Activated T-helper 2 cell treated with anti-CD3 and anti-CD28 coated beads, Interferon-gamma antibody, Interleukin-2, Interleukin-4, amounts not matched to agents 10 μg/mL and 5 μg/mL and 100 μg/mL, durations not matched to agents 14 hours and 24 hours and 36 hours (primary cell): Measurements from ENCODE around the gene POTEJ. TPM values are rescaled to one million over a fixed set of nuclear protein-coding genes. Genes with fewer than 3 reads are reported as not detected.
"Not testable (repeated sequence)": the region's sequence is repeated elsewhere in the genome, so short reads cannot be mapped to it uniquely, and the experiment has no call there.

Source experiments
- DNase-seq: peaks from one replicate; pipeline ENCODE4 v3.0.0; 2021; ENCODE audit warnings: low spot score
- H3K27ac Mint-ChIP-seq: one replicate; pipeline ENCODE4 v1.8.0; 2021; ENCODE audit warnings: mixed read lengths
- H3K27me3 Mint-ChIP-seq: one replicate; pipeline ENCODE4 v1.8.0; 2021; ENCODE audit warnings: low read depth, mixed read lengths
- H3K36me3 Mint-ChIP-seq: one replicate; pipeline ENCODE4 v1.8.0; 2021; ENCODE audit warnings: low read depth, mixed read lengths
- H3K4me1 Mint-ChIP-seq: one replicate; pipeline ENCODE4 v1.8.0; 2021; ENCODE audit warnings: low read depth, mixed read lengths
- H3K4me3 Mint-ChIP-seq: one replicate; pipeline ENCODE4 v1.8.0; 2021; ENCODE audit warnings: low read depth, mild to moderate bottlenecking, moderate library complexity, mixed read lengths
- H3K9me3 Mint-ChIP-seq: one replicate; pipeline ENCODE4 v1.8.0; 2021; ENCODE audit warnings: mixed read lengths
- intact Hi-C: fragments of 100-400 bp; cut with micrococcal nuclease; formaldehyde crosslinking; loops from one replicate; pipeline ENCODE4 v1.15.1; 2023
- total RNA-seq: library from RNA; stranded (reverse); gene quantifications from 2 replicates; pipeline ENCODE4 v1.2.3, GENCODE V29; 2022

POTEJ gene
- total RNA-seq, 1 donor from 2014 or later: not detected

DNA sequence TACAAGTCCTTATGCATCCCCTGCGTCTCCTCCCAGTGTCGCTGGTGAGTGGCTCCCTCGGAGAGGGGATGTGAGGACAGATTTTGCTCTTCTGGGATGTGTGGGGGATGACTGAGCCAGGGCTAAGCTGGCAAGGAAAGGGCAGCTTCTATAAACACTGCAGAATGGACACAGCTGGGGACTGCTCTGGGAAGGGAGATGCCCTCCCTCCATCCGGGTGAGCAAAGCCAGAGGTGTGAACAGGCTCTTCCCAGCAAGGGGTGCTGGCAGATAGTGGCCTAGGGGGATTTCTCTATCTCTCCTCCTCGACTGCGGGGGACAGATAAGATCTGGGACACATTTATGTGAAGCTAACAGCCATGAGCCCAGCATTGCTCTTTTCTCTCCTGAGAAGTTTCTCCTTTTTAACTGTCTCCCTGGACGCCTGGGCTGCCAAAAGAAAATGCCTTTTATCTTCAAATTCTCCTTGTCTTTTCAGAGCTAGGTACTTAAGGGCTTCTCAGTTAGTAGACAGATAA, 20.3 kb upstream of the POTEJ start:
- H3K27ac Mint-ChIP-seq, H3K9me3 Mint-ChIP-seq, DNase-seq, intact Hi-C loops, H3K27me3 Mint-ChIP-seq, H3K4me1 Mint-ChIP-seq, H3K4me3 Mint-ChIP-seq, H3K36me3 Mint-ChIP-seq: not testable (repeated sequence)

DNA sequence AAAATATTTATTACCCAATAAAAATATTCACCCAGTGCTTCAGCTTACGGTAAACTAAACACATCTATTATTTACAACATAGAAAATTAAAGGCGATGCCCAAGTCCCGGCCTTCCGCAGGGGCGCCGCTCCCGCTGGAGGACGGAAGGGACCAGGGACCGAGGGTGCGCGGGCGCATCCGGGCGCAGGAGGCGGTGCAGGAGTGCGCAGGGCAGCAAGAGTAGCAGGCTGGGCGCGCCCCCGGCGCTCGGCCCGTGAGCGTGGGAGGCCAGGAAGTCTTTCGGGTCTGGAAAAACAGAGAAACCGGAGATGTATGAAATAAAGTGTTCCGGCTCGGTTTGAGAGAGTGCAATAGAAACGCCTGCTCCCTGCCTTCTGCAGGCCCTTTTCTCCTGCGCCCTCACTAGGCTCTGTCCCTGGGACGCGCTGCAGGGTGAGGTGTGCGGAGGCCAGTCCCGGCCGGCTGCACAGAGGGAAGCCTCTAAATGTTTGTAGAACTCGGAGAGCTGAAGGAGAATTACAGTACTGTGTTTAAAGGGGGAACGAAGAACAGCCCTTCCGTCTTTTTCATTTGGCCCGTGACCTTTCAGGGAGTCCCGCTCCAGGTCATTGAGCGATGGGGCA, 18.3 kb upstream of the POTEJ start:
- H3K27ac Mint-ChIP-seq, H3K4me1 Mint-ChIP-seq, intact Hi-C loops, DNase-seq, H3K36me3 Mint-ChIP-seq, H3K27me3 Mint-ChIP-seq, H3K4me3 Mint-ChIP-seq, H3K9me3 Mint-ChIP-seq: not testable (repeated sequence)

DNA sequence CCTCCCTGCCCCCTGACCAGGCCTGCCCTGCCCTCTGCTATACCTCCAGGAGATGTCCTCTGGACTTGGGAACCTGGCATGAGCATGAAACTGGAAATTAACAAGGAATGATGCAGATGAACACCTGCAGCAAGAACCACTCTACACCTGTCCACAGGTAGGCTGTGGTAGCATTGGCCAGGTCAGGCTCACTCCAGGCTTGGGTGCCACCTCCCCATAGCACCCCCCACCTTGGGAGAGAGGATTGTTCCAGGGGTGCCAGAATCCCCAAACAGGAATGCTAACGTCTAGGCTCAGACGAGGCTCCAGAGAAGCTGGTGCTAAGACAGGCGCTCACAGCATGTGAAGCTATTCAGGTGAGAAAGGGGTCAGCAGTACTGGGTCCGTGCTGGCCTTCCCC, 17.2 kb upstream of the POTEJ start:
- H3K4me1 Mint-ChIP-seq, H3K36me3 Mint-ChIP-seq, intact Hi-C loops: not testable (repeated sequence)

DNA sequence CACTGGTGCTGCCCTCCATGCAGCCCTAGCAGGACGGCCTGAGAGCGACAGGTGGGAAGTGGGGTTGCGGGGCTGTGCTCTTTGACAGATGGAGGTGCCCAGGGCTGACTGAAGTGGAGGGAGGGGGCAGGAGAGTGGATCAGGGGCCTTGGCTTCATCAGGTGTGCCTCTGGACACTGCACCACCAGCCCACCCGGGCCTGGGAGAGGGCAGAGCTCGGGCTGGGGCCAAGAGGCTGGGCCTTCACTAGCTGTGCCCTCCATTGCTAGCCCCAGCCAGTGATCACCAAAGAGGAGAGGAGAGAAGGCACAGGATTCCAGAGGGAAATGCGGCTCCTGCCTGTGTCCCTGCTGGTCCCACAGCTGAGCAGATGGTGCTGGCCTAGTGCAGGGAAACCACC, 14.5 kb upstream of the POTEJ start:
- H3K4me3 Mint-ChIP-seq, intact Hi-C loops, H3K4me1 Mint-ChIP-seq, H3K36me3 Mint-ChIP-seq, DNase-seq, H3K27ac Mint-ChIP-seq, H3K27me3 Mint-ChIP-seq, H3K9me3 Mint-ChIP-seq: not testable (repeated sequence)

More for the DNA sequence above, 17.2 kb upstream of the POTEJ start:
- not testable (repeated sequence) for DNase-seq, H3K27me3 Mint-ChIP-seq, H3K9me3 Mint-ChIP-seq, H3K4me3 Mint-ChIP-seq, H3K27ac Mint-ChIP-seq

DNA sequence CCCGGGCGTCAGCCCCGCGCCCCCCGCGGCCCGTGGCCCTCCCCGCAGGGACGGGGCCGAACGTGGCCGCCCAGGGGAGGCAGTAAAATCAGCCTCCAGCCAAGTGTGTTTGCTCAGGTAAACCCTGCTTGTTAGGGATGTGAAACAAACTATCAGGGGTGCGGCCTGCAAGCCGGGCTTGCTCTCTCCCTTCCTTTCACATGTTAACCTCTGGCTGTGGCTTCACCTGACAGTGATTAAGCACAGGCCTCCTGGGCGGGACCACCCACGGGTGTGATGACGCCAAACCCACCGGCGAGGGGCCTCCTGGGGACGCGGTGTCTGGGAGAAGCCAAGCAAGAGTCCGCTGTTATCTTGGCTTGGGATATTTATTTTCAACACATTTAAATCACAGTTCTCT, 13.2 kb upstream of the POTEJ start:
- H3K36me3 Mint-ChIP-seq, H3K4me1 Mint-ChIP-seq, H3K27ac Mint-ChIP-seq, H3K9me3 Mint-ChIP-seq, DNase-seq, H3K27me3 Mint-ChIP-seq, intact Hi-C loops, H3K4me3 Mint-ChIP-seq: not testable (repeated sequence)

DNA sequence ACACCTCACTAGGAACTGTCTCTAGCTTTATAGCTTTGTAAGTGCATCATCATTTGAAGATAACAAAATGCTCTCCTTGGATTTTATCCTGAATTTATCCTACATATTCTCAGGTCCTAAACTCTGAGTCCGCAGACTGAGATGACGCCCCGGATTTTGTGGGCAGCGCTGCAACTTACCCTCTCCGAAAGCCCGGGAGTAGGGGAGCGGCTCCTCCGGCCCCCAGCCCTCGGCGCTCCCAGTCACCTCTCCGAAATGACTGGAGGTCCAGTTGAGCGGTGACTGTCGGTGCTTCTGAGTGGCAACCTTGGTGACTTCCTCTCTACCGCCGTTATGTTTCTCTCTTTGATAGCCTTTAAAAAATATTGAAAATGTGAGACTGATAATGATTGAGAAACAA, 12.8 kb upstream of the POTEJ start:
- H3K4me3 Mint-ChIP-seq, H3K9me3 Mint-ChIP-seq, H3K27ac Mint-ChIP-seq, H3K4me1 Mint-ChIP-seq, H3K36me3 Mint-ChIP-seq, DNase-seq, H3K27me3 Mint-ChIP-seq, intact Hi-C loops: not testable (repeated sequence)

DNA sequence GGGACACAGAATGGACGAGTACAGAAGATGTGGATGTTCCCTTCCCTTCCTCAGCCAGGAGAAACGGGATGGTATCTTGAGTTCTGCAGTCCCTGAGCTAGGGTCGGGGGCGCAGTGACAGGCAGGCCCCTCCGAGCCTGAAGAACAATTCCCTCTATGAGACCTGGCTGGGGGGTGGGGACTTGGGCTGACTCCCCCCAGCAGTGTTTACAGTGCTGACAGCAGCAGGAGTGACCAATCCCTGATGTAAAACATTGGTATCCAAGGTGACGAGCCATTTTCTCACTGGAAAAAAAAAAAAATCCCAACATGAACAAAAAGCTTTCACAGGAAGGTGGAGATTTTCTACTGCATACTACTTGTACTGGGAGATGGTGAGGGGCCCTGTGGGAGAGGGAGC, 11.8 kb upstream of the POTEJ start, which contains the start of gene CFC1:
Gene CFC1, minus strand, starts transcription at position 183 of the 400 bp plus-strand sequence. CDS start 288 bp downstream, outside the sequence.
- H3K36me3 Mint-ChIP-seq, H3K27me3 Mint-ChIP-seq, intact Hi-C loops, H3K4me1 Mint-ChIP-seq, H3K27ac Mint-ChIP-seq, H3K4me3 Mint-ChIP-seq, DNase-seq, H3K9me3 Mint-ChIP-seq: not testable (repeated sequence)

DNA sequence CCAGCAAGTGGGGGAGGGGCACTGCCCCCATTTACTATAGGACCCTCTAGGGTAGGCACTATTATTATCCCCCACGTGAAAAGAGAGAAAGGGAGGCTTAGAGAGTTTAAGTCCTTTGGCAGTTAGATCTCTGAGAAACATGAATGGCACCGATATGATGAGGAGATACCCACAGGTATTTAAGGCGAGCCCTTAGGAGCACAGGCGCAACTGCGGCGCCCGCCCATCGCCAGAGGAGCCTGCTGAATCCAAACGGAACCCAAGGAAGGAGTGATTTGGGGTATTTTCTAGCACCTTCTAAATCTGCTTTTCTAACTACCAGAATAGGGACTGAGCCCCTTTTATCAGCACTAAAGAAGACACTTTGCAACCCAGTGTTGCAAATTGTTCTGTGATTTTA, 11.3 kb upstream of the POTEJ start:
- H3K4me1 Mint-ChIP-seq, intact Hi-C loops, H3K27me3 Mint-ChIP-seq, H3K36me3 Mint-ChIP-seq, H3K4me3 Mint-ChIP-seq, DNase-seq, H3K9me3 Mint-ChIP-seq, H3K27ac Mint-ChIP-seq: not testable (repeated sequence)

DNA sequence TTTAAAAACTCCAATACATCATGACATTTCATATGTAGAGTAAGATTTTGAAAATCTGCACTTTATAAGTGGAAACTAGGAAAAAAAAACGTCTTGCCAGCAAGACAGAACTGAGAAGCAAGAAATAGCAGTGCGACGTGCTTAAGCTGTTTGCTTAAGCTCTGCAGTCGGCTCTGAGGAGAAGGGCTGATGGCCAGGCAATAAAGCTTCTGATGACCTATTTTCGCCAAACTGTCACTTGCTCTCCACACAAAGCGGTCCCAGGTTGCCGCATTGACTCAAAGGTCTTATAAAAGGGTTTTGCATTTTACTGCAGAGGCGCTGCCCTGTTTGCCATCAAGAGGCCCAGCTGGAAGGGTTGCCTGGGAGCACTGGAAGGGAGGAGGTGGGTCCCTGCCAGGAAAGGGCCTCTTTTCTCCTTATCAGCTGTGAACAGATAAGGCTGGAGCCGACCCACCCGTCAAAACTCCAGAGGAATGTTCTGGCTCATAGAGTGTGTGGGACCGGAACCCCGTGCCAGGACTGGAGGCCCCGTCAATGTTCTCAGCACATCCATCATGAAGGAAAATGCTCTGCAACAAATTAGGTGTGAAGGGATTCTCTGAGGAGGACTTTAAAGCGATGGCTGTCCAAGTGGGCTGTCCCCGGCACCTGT, 9.5 kb upstream of the POTEJ start:
- H3K36me3 Mint-ChIP-seq, H3K9me3 Mint-ChIP-seq, H3K4me1 Mint-ChIP-seq, H3K27ac Mint-ChIP-seq, H3K4me3 Mint-ChIP-seq, H3K27me3 Mint-ChIP-seq, DNase-seq, intact Hi-C loops: not testable (repeated sequence)

DNA sequence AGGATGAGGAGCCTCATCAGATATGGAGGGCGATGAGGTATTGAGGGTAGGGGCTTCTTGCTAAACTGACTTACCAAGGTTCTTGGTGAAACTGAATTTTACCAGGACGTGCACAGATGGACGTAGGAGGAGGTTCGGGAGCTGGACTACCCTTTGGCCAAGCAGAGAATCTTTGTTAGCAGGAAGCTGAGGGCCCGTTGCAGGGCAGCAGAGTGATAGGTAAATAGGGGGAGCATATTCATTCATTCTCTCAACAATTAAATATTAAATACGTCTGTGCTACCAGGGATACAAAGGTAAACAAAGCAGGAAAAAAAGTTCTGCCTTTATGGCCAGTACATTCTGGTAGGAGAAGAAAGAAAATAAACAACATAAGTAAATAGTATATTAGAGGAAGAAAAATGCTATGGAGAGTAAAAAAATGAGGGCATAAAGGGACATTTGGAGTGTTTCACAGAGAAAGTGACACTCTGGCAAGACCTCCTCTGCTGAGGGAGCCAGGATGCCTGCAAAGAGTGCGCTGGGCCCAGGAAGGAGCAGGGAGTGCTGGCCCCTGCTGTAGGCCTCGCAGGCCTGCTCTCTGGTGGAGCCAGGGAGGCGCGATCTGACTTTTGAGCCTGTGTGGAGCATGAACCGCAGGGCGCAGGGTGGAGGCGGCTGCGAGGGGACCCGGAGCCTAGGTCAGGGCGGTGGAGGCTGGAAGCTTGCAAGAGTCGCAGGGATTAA, 2.8 kb upstream of the POTEJ start:
- H3K36me3 Mint-ChIP-seq, H3K4me3 Mint-ChIP-seq, H3K4me1 Mint-ChIP-seq, H3K27ac Mint-ChIP-seq, DNase-seq, H3K27me3 Mint-ChIP-seq, intact Hi-C loops, H3K9me3 Mint-ChIP-seq: not testable (repeated sequence)

DNA sequence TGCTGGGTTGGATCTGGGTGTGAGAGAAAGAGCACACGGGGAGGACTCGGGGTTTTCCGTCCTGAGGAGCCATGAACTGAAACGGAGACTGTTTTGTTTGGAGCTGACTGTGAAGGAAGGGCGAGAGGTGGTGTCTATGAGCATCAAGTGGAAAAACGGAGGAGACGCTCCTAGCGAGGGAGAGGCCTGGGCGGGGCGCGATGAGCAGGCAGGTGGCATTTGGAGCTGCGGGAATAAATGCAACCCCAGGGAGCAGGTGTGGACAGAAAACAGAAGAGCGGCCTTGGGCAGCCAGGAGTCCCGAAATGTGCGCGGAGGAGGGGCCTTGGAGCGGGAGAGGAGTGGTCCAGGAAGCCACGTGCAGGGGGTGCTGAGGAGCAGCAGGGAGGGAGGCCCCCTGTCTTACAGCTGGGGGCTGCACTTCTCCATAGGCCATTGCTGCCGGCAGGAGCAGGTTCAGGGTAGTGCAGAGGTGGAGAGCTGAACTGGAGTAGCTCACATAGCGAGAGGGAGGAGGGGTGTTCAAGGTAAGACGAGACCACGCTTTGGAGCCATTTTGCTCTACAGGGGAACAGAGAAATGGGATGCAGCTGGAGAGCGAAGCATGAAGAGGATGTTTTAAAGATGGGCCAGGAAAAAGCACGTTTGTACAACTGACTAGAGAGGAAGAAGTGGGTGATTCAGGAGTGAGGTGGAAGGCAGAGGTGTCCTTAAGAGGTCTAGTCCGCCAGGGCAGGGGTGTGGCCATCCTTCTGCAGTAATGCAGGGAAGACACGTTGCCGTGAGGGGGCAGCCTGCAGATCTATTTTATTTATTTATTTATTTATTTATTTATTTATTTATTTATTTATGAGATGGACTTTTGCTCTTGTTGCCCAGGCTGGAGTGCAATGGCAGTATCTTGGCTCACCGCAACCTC, 2.0 kb upstream of the POTEJ start:
- H3K27ac Mint-ChIP-seq, intact Hi-C loops, H3K4me3 Mint-ChIP-seq, H3K9me3 Mint-ChIP-seq, H3K27me3 Mint-ChIP-seq, H3K4me1 Mint-ChIP-seq, DNase-seq, H3K36me3 Mint-ChIP-seq: not testable (repeated sequence)

DNA sequence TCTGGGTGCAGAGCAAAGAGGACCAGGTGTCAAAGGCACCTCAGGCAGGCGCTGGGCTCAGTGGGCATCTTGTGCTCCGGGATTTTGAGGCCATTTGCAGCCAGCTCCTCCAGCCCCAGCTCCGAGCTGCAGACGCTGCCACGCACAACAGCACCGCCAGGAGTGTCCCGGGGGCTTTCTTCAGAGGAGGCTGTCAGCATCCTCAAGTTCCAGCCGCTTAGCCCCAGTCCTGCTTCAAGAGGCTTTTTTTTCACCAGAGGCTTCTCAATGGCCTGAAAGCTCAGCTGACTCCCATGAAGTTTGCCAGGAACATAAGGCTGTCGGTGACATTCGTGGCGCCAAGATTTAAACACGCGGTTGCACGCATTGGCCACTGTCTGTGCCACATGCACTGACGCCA, 754 bp upstream of the POTEJ start:
- H3K36me3 Mint-ChIP-seq, H3K4me3 Mint-ChIP-seq, H3K27me3 Mint-ChIP-seq, DNase-seq, H3K4me1 Mint-ChIP-seq, H3K27ac Mint-ChIP-seq, H3K9me3 Mint-ChIP-seq, intact Hi-C loops: not testable (repeated sequence)
